Measurements from ENCODE around the gene KRT16.
"Not testable (repeated sequence)": the region's sequence is repeated elsewhere in the genome, so short reads cannot be mapped to it uniquely, and the experiment has no call there.

DNA sequence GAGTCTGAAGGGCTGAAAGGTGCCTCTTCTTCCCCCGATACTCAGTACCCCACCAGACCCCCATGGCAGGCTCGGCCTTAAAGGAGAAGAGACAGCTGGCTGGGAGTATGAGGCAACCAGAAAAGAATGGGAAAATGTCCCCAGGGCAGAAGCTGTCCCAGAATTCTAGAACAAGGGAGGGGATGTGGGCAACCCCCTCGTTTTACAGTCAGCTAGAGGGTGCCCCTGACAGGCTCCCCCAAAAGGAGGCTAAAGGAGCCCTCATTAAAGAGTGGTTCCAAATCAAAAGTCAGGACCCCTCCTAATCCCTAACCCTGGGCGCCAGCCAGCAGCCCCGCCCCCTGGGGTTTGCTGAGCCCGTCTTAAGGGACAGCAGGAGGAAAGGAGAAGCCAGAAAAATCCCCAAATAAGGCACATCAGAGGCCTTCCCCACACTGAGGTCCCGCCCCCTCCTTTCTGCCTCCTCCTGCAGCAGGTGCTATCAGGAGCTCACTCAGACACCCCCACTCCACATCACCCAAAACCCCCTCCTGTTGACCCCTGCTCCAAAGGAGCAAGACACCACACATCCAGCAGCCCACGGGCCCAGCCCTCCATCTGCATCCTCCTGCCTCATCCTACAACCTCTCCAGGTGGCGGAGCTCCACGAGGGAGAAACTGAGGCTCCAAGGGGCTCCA, 10.8 kb upstream of the KRT16 start:
- TF ChIP-seq POLR2AphosphoS5, POLR2A, EP300 (IDR thresholded peaks at IDR 0.05): not testable (repeated sequence)

Measured in stomach (tissue), 4 donors.